H9 (cell line): ENCODE data around the gene RAB6B. TPM values are rescaled to one million over a fixed set of nuclear protein-coding genes. Genes with fewer than 3 reads are reported as not detected.

Experiments
- DNase-seq: peaks from one replicate; pipeline ENCODE4 v3.0.0-alpha.2; 2017
- H2AFZ ChIP-seq: one replicate; pipeline ENCODE4 v1.6.1; 2013; ENCODE audit warnings: mild to moderate bottlenecking, low read length, control low read depth, moderate library complexity
- H2AK5ac ChIP-seq: 2 replicates; pipeline ENCODE4 v1.6.1; 2013; ENCODE audit warnings: low read length, control low read depth, mixed read lengths; ENCODE audit not compliant: insufficient read length
- H2BK120ac ChIP-seq: one replicate; pipeline ENCODE4 v1.6.1; 2013; ENCODE audit warnings: low read depth, mild to moderate bottlenecking, low read length, control low read depth, inconsistent platforms; ENCODE audit not compliant: poor library complexity, severe bottlenecking
- H2BK12ac ChIP-seq: 2 replicates; pipeline ENCODE4 v1.6.1; 2013; ENCODE audit warnings: low read length, control low read depth, mixed read lengths, low read depth; ENCODE audit not compliant: insufficient read length
- H2BK15ac ChIP-seq: 2 replicates; pipeline ENCODE4 v1.6.1; 2013; ENCODE audit warnings: low read depth, low read length, control low read depth
- H2BK20ac ChIP-seq: one replicate; pipeline ENCODE4 v1.6.1; 2013; ENCODE audit warnings: low read depth, mild to moderate bottlenecking, low read length, control low read depth, inconsistent platforms; ENCODE audit not compliant: poor library complexity, severe bottlenecking
- H2BK5ac ChIP-seq: 2 replicates; pipeline ENCODE4 v1.6.1; 2013; ENCODE audit warnings: low read length, control low read depth, mixed read lengths; ENCODE audit not compliant: insufficient read length
- H3K14ac ChIP-seq: 2 replicates; pipeline ENCODE4 v1.6.1; 2013; ENCODE audit warnings: low read length, control low read depth; ENCODE audit not compliant: insufficient read depth
- H3K18ac ChIP-seq: 2 replicates; pipeline ENCODE4 v1.6.1; 2013; ENCODE audit warnings: low read depth, mild to moderate bottlenecking, mixed read lengths, low read length, control low read depth; ENCODE audit not compliant: insufficient read length
- H3K23ac ChIP-seq: 2 replicates; pipeline ENCODE4 v1.6.1; 2013; ENCODE audit warnings: low read length, control low read depth, mixed read lengths, low read depth; ENCODE audit not compliant: insufficient read length
- H3K23me2 ChIP-seq: 2 replicates; pipeline ENCODE4 v1.6.1; 2013; ENCODE audit warnings: low read depth, mild to moderate bottlenecking, mixed read lengths, low read length, control low read depth; ENCODE audit not compliant: insufficient read length, poor library complexity, severe bottlenecking
- H3K27ac ChIP-seq: 2 replicates; pipeline ENCODE4 v1.5.1; 2013; ENCODE audit warnings: low read length, control low read depth, mixed read lengths, low read depth; ENCODE audit not compliant: insufficient read length
- H3K27me3 ChIP-seq: 2 replicates; pipeline ENCODE4 v1.6.1; 2013; ENCODE audit warnings: low read length, control low read depth, inconsistent platforms; ENCODE audit not compliant: insufficient read depth
- H3K4ac ChIP-seq: 2 replicates; pipeline ENCODE4 v1.6.1; 2013; ENCODE audit warnings: low read depth, mild to moderate bottlenecking, control low read depth, inconsistent platforms, low read length, moderate library complexity
- H3K4me1 ChIP-seq: 2 replicates; pipeline ENCODE4 v1.6.1; 2013; ENCODE audit warnings: low read length, control low read depth, inconsistent platforms; ENCODE audit not compliant: insufficient read depth
- H3K4me2 ChIP-seq: 2 replicates; pipeline ENCODE4 v1.6.1; 2013; ENCODE audit warnings: low read length, control low read depth, mixed read lengths; ENCODE audit not compliant: insufficient read length, insufficient read depth
- H3K56ac ChIP-seq: 2 replicates; pipeline ENCODE4 v1.6.1; 2013; ENCODE audit warnings: low read depth, mild to moderate bottlenecking, mixed read lengths, low read length, control low read depth; ENCODE audit not compliant: insufficient read length
- H3K79me1 ChIP-seq: 2 replicates; pipeline ENCODE4 v1.6.1; 2013; ENCODE audit warnings: low read depth, mild to moderate bottlenecking, moderate library complexity, low read length, control low read depth, inconsistent platforms; ENCODE audit not compliant: insufficient read depth, poor library complexity, severe bottlenecking
- H3K79me2 ChIP-seq: 2 replicates; pipeline ENCODE4 v1.6.1; 2013; ENCODE audit warnings: low read length, control low read depth, inconsistent platforms; ENCODE audit not compliant: insufficient read depth
- H3K9ac ChIP-seq: 2 replicates; pipeline ENCODE4 v1.6.1; 2013; ENCODE audit warnings: low read length, control low read depth, mixed read lengths; ENCODE audit not compliant: insufficient read length; ENCODE audit errors: extremely low read depth
- H3K9me3 ChIP-seq: one replicate; pipeline ENCODE4 v1.6.1; 2013; ENCODE audit warnings: low read depth, low read length, inconsistent platforms; ENCODE audit not compliant: control insufficient read depth
- H3T11ph ChIP-seq: one replicate; pipeline ENCODE4 v1.6.1; 2013; ENCODE audit warnings: mild to moderate bottlenecking, low read length, control low read depth, inconsistent platforms
- H4K20me1 ChIP-seq: one replicate; pipeline ENCODE4 v1.6.1; 2013; ENCODE audit not compliant: control insufficient read depth, insufficient read length, insufficient read depth
- H4K5ac ChIP-seq: 2 replicates; pipeline ENCODE4 v1.6.1; 2013; ENCODE audit warnings: low read depth, mild to moderate bottlenecking, mixed read lengths, low read length, control low read depth; ENCODE audit not compliant: insufficient read length
- H4K8ac ChIP-seq: replicated peaks from 2 replicates; pipeline ENCODE4 v1.6.1; 2013; ENCODE audit warnings: low read length, control low read depth, mixed read lengths, low read depth; ENCODE audit not compliant: insufficient read length
- H4K91ac ChIP-seq: 2 replicates; pipeline ENCODE4 v1.6.1; 2013; ENCODE audit warnings: low read depth, mild to moderate bottlenecking, moderate library complexity, mixed read lengths, low read length, control low read depth; ENCODE audit not compliant: insufficient read length
- H3K27ac Mint-ChIP-seq, 3 experiments: 2 replicates in 2 of 3; 3 replicates in 1 of 3; pipeline ENCODE4 v1.8.0; 2020 to 2021; ENCODE audit warnings: mixed read lengths in 3 of 3, mild to moderate bottlenecking in 1 of 3, moderate library complexity in 1 of 3
- H3K27me3 Mint-ChIP-seq: 2 replicates; pipeline ENCODE4 v1.8.0; 2021; ENCODE audit warnings: low read depth, mild to moderate bottlenecking, moderate library complexity, mixed read lengths
- H3K36me3 Mint-ChIP-seq, 3 experiments: 2 replicates in 2 of 3; 3 replicates in 1 of 3; pipeline ENCODE4 v1.8.0; 2020 to 2021; ENCODE audit warnings: low read depth in 3 of 3, mixed read lengths in 3 of 3; ENCODE audit not compliant: insufficient read depth in 1 of 3
- H3K4me1 Mint-ChIP-seq, 2 experiments: 2 replicates each; pipeline ENCODE4 v1.8.0; 2020; ENCODE audit warnings: mixed read lengths in 2 of 2
- H3K4me3 Mint-ChIP-seq, 2 experiments: 2 replicates in 1 of 2; 3 replicates in 1 of 2; pipeline ENCODE4 v1.8.0; 2020 to 2021; ENCODE audit warnings: mild to moderate bottlenecking in 2 of 2, mixed read lengths in 2 of 2, moderate library complexity in 1 of 2
- H3K9me3 Mint-ChIP-seq, 2 experiments: 2 replicates in 1 of 2; 3 replicates in 1 of 2; pipeline ENCODE4 v1.8.0; 2020; ENCODE audit warnings: mild to moderate bottlenecking in 2 of 2, mixed read lengths in 2 of 2, moderate library complexity in 1 of 2
- CTCF ChIP-seq: fragments of 200-600 bp; sonication (generic); conservative IDR thresholded peaks from 3 replicates; pipeline ENCODE4 v1.8.0; 2021; ENCODE audit warnings: antibody characterized with exemption, mild to moderate bottlenecking
- WGBS: extraction: QIAGEN DNeasy Blood & Tissue Kit; methylation state at CpG from one replicate; pipeline ENCODE4 v1.1.7; 2013; ENCODE audit warnings: missing lambda C conversion rate, low lambda C conversion rate, mixed read lengths; ENCODE audit not compliant: insufficient read length; ENCODE audit errors: extremely low coverage; 5-methylcytosine and 5-hydroxymethylcytosine counted together
- total RNA-seq: library from RNA; stranded (reverse); gene quantifications from 2 replicates; pipeline ENCODE4 v1.2.1, GENCODE V29; 2021

The RAB6B gene
- total RNA-seq, 1 experiment from 2014 or later = 12.3 TPM

GRCh38 chr3:133834621-133835417, 60.9 kb downstream of the RAB6B start:
- Histone ChIP-seq H3K9ac (no peak overlapping the region), H3K14ac (no peak overlapping the region), H4K5ac (no peak overlapping the region), H3K79me1 (no peaks in the 10 kb centered on the region), H3K18ac (no peak overlapping the region), H2AFZ (no peak overlapping the region), H3K4me1 (no peaks in the 10 kb centered on the region), H3K23ac (no peak overlapping the region), H3K4me2 (no peak overlapping the region), H3T11ph (no peak overlapping the region), H3K56ac (no peak overlapping the region), H2BK5ac (no peak overlapping the region), H3K9me3 (no peaks in the 10 kb centered on the region), H4K20me1 (no peaks in the 10 kb centered on the region), H3K79me2 (no peaks in the 10 kb centered on the region), H3K27me3 (no peaks in the 10 kb centered on the region), H2BK12ac (no peak overlapping the region), H3K27ac (no peak overlapping the region), H4K91ac (no peak overlapping the region), H3K4ac (no peak overlapping the region), H4K8ac (no peak overlapping the region), H2BK20ac (no peak overlapping the region), H3K23me2 (no peaks in the 10 kb centered on the region), H2BK120ac (no peak overlapping the region), H2BK15ac (no peak overlapping the region), H2AK5ac (no peak overlapping the region)
- Mint-ChIP-seq H3K9me3 (no peaks in the 10 kb centered on the region), H3K27ac (peak overlapping the region in 1 of 3 experiments; percentile 79; a peak in 4 of 7 replicates), H3K36me3 (peaks cover 0 to 3% (median 1%) of the 10 kb centered on the region in 3 experiments; a peak in 1 of 7 replicates), H3K4me3 (no peak overlapping the region), H3K4me1 (no peaks in the 10 kb centered on the region), H3K27me3 (no peaks in the 10 kb centered on the region)
- no peak for TF ChIP-seq CTCF
- DNase-seq = peak; percentile 22
- WGBS = 100% methylated on average over 3 of the region's 14 CpGs
